GM19193 (cell line): ENCODE measurements around the gene GNPTG.

ENCODE experiments used
- POLR2A ChIP-seq: IDR thresholded peaks from 4 replicates; pipeline ENCODE4 v1.6.1; 2011; ENCODE audit not compliant: insufficient read depth, insufficient read length; ENCODE audit errors: extremely low read depth

GNPTG gene

DNA sequence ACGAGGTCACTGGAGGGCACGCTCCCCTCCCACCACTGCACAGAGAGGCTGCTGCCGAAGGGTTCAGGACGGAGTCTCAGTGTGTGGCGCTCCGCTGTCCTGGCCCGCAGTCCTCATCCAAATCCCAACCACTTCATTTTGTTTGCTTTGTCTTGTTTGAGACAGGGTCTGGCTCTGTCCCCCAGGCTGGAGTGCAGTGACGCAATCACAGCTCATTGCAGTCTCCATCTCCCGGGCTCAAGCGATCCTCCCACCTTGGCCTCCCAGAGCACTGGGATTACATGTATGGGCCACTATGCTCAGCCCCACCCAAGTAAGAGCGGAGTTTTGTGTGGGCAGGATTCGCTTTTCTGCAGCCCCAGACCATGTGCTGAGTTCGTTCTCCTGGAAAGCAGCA, 50.0 kb downstream of the GNPTG start:
- TF ChIP-seq POLR2A: no peak

DNA sequence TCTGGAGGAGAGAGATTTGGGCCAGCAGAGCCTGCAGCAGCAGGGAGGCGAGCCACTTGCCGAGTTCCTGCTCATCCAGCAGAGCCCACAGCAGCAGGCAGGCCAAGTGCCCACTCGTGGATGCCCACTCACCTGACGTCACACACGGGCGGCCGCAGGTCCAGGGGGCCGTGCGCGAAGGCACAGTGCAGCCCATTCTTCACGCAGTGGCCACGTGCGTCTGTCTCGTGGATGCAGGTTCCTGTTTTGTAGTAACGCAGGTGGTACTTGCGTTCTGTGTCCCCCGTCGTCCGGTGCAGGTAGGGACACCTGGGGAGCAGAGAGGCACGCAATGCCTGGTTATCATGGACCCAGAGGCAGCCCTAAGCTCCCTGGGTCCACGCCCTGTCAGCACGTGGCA, 51.3 kb downstream of the GNPTG start:
- no peak for TF ChIP-seq POLR2A

DNA sequence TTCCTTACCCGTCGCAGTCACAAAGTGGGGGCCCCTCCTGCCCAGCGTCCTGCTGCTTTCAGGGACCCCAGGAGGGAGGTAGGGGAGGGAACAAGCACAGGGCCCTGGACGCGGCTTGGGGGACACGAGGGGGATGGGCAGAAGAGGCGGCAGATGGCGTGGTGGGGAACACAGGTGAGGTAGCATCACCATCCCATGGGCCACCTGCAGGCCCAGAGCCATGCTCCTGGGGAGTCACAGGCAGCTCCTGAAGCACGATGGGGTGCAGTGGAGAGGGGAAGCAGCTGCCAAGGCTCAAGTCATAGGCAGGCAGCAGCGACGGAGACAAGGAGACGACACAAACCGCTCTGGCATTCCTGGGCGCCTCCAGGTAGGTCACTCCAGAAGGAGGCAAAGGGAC, 52.0 kb downstream of the GNPTG start:
- no peak for TF ChIP-seq POLR2A

DNA sequence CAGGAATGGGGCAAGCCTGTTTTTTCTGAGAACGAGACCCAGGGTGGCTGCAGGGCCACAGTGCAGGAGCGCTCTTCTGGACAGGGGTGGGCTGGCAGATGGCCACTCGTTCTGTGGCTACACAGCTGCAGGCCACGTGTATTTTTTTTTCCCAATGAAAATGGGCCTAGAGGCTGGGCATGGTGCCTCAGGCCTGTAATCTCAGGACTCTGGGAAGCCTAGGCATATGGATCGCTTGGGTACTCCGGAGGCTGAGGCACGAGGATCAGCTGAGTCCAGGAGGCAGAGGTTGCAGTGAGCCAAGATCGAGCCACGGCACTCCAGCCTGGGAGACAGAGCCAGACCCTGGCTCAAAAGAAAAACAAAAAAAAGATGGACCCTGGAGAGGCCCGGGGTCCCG, 56.0 kb downstream of the GNPTG start:
- no peak for TF ChIP-seq POLR2A

DNA sequence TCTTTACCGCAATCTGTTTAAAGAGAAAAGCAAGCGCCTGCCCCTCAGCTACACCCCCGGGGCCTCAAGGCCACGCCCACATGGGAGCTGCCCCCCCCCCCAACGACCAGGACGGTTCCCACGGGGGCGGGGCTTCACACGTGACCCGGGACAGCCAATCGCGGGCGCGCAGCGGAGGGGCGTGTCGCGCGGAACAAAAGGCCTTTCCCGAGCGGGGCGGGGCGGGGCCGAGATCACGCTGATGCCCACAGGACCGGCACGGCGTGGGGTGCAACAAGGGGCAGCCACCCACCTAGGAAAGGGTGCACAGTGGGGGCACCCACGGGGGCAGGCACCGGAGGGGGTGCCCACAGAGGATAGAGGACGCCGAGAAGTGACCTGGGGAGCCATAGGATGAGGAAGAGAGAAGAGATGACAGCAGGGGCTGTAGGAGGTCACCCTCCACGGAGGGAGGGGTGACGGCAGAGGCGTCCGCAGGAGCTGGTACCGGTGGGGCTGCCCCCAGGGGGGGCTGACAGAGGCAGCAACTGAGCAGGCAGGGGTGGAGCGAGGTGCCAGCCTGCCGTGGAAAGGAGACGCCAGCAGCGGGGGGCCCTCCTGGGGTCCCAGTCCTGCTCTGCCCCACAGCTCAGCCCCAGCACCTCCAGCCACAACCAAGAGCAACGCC, 56.6 kb downstream of the GNPTG start:
- no peak for TF ChIP-seq POLR2A

DNA sequence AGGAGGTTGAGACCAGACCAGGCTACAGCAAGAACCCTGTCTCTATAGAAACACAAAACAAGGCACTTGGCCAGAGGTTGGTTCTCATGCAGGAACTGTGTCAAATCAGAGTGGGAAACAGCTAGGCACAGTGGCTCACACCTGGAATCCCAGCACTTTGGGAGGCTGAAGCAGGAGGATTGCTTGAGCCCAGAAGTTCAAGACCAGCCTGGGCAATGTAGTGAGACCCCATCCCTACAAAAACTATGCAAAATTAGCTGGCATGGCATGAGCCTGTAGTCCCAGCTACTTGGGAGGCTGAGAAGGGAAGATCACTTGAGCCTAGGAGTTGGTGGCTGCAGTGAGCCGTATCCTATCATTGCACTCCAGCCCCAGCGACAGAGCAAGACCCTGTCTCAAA, 61.1 kb downstream of the GNPTG start:
- TF ChIP-seq POLR2A: no peak
